Ureter (tissue), 1 donor: ENCODE data around the gene SDK1. TPM values are rescaled to one million over a fixed set of nuclear protein-coding genes. Genes with fewer than 3 reads are reported as not detected.
"Not testable (repeated sequence)": the region's sequence is repeated elsewhere in the genome, so short reads cannot be mapped to it uniquely, and the experiment has no call there.

Experiments
- DNase-seq: peaks from one replicate; pipeline ENCODE4 v3.0.0-alpha.2; 2020; ENCODE audit warnings: low spot score
- total RNA-seq: library from RNA; stranded (reverse); gene quantifications from one replicate; pipeline ENCODE4 v1.2.4, GENCODE V29; 2023
- donor health status: DM: yes; HTN: yes; CAD: no.

The SDK1 gene
- total RNA-seq, 1 donor from 2014 or later = 27.3 TPM

DNA sequence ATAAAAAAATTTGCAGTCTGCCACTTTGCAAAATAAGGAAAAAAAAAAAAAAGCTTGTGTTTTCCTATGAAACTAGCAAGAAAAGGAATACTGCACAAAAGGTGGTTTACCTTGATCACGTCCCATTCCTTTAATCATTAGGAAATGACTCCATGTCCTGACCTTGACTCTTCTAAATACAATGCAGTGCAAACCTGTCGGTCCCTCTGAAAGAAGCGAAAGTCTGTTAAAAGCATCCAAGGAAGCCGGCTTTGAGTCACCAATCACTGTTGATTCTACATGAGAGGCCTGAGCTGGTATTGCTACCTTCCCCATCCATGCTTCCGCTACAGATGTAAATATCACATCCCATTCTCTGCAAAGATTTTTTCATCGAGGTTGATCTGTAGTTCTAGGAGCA is 652.1 kb downstream of the SDK1 start:
- DNase-seq = no peak

DNA sequence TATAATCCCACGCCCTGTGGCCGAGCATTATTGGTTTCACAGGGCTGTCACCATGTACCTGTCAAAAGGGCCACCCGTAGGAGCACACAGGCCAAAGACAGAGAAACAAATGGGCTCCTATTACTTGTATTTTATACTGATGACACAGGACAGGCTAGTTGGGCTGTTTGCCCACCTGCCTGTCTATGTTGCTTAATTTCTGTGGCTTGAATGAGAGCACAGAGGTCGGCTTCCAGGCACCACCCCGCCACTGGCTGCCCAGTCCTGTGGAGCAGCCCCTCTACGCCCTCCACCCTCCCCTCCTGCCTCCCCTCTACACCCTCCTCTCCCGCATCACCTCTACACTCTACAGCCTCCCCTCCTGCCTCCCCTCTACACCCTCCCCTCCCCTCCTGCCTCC is 652.9 kb downstream of the SDK1 start:
- no peak for DNase-seq

DNA sequence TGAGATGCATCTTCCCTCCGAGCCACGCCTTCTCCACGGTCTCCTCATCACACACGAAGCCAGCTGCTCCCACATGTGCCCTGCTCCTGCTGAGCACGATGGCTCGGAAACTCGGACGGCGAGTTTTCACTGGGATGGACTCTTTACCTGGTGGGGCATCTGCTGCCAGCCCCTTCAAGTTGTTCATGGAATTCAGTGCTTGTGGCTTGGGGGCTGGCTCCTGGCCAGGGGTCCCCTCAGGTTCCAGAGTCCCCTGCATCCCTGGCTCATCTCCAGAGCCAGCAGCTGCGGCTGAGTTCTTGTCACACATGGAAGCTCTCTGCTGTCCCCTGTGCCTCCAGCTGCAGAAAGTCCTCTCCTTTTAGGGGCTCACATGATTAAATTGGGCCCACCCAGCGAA is 654.0 kb downstream of the SDK1 start:
- no peak for DNase-seq

DNA sequence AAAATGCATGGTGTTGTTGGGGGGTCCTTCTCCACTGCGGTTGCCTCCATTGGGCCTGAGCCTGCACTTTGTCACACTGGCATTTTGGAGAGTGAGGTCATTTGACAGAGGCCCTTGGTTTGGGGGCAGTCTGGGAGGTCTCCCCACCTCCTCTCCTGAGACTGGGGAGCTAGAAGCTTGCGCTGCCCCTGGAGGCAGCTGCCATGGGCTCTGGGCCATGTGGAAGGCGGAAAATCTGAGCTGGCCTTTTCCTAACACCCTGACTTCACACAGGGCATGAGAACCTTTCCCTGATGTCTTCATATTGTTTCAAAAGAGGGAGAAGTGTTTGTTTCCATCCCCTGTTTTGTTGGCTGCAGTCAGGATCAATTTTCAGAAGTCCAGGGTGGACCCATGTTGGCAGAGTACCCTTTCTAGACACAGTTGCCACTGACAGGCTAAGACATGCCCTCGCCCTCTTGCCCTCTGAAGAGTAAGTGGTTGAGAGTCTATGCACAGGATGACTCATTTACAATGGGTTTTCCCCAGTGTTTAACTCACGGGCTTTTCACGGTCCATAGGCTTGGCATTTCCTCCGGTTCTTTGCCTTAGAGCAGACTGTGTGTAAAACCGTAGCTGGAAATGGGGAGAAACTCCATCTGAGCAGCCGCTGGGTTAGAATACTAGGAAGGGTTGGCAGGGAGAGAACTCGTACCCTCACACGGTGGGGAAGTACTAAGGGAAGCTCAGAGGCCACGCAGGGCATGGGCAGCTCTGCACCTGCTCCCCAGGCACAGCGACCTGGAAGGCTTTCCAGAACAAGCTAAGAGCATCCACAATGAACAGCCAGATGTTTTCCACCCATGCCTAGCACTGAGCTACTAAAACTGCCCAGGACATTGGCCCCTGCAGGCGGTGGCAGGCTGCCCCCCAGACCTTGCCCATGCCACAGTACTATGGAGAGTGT is 655.0 kb downstream of the SDK1 start:
- peak; percentile 52 for DNase-seq

DNA sequence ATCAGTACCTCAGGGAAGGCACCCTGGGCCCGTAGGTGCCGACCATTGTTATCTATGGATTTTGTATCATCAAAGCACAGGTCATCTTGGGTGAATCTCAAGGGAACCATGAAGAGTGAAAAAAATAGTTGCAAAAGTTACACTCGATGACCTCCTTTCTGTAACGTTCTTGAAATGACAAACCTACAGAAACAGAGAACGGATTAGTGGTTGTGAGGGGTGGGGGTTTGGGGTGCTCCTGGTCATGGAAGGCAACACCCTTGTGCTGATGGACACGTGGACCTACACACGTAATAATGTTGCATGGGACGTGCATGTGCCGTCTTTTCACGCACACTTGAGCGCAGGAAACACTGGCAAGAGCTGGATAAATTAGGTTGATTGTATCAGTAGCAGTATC is 655.9 kb downstream of the SDK1 start:
- no peak for DNase-seq

DNA sequence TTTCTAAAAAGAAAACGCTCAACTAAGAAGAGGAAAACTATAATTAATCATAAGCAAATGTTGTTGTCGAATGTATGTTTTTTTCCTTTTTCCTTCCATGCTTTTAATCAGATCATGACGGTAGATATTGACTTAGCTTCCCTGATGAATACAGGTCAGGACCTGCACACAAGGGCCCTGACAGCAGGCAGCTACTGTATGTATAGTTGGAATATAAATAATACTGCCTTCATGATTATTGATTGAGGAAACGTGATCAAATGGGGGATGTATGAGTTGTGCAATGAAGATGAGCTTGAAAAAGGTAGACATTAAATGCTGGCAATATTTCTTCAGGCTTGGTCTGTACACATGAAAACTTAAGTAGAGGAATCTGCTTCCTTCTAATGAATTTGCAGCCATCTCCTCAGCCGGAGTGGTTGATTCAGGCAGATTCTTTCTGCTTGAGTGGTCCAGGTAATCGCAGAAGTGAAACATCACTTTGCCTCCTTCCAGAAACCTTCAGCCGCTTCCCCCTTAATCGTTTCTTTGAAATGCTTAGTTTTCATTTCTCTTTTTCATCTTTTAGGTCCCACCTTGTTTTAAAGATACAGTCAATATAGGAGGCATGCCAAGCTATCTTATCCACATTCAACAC is 656.5 kb downstream of the SDK1 start:
- no peak for DNase-seq

DNA sequence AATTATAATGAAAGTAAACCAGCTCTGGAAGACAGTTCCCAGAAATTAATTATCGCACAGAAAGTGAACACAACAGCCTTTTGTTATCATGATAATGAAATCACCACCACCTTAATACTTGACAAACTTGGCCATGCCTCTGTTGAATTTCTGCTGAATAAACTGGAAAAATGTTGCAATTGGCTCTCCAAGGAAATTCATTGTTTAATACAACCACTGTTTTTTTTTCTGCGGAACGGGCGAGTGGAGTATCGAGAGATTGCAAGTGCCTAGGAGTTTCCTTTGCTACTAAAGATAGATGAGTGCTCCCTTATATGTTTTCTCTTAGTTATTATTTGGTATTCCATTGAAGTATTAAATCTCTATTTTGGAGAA is 657.0 kb downstream of the SDK1 start:
- no peak for DNase-seq

DNA sequence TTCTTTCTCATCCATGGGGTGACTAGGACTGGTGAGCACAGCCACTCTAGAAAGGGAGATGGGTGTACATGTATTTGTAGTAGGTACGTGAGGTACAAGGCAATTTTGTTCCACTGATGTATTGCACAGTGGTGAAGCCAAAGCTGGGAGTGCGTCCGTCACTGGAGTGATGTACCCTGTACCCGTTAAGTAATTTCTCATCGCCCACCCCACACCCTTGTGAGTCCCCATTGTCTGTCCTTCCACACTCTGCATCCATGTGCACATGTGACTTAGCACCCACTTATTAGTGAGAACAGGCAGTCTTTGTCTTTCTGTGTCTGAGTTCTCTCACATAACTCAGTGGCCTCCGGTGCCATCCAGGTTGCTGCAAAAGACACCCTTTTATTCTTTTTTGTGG is 658.3 kb downstream of the SDK1 start:
- no peak for DNase-seq

DNA sequence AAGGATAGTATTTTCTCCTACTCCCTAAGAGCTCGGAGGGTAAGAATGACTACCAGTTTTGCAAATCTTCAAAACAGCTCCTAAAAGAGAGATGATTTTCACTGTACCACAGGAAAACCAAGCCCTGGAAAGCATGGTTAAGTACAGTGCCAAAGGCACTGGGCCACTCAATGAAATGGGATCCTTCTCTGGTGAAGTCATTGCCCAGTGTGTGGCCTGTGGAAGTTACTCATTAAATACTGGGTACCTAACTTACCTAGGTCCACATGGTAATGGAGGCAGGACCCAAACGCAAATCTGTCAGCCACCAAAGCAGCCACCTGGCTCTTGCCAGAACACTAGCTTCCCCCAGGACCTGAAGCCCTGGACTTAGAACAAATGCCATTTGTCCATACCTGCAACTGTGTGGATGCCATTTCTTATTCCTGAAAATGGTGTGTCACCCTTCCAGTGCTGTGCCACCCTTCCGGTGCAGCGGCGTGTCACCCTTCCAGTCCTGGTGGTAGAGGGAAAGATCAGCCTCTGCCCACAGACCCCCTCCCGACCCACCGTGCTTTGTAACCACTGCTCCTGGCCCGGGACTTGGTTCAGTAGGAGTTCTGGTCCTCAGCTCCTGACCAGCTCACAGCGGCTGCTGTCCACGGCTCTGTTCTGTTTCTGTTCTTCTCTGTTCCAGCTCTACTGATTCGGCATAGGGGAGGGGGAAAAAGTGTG is 659.2 kb downstream of the SDK1 start:
- no peak for DNase-seq

DNA sequence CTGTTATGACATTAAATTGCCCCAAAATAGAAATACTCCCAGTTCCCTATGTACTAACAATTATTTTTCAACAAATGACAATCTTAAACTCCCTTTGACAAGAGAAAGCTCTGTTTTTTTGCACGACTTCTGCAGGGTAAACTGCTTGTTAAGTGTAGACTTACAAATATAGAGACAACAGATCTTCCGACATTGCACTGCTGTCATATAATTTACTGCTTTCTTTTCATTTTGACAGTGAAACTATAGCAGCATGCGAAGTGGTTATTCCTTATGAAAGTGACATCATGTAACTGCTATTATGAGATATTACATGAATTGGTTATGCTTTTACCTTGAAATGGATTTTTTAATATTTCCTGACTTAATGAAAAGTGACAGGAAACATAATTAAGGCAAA is 659.9 kb downstream of the SDK1 start:
- no peak for DNase-seq

DNA sequence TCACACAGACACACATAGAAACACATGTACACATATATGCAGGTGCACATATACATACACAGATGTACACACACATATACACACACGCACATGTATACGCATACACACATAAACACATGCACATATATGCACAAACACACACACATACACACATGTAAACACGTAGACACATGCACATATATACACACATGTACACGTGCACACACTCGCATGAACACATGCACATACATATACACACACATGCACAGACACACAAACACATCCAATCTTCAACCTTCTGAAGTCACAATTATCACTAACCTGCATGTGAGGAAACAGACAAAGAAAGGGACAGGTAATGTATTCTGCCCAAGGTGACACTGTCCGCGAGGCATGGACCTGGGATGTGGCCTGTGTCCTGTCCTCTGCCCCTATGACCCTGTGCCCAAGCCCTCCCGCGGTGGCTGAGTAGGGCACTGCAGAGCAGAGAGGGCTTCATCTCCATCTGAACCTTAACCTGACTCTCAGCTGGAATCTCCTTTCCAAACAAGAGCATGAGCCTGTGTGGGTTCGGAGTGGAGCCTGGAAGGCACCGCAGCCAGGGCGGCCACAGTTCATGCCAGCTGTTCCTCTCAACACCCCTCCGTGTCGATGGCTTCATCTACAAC is 660.9 kb downstream of the SDK1 start:
- no peak for DNase-seq

DNA sequence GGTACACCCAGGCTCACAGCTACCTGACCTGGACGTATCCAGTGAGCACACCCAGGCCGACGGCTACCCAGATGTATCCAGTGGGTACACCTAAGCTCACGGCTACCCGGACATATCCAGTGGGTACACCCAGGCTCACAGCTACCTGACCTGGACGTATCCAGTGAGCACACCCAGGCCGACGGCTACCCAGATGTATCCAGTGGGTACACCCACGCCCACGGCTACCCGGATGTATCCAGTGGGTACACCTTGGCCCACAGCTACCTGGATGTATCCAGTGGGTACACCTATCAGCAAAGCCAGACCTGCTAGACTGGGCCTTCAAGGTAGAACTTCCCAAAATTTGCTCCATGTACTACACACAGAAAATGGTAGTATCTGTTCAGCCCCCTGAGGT is 662.7 kb downstream of the SDK1 start:
- DNase-seq = not testable (repeated sequence)

DNA sequence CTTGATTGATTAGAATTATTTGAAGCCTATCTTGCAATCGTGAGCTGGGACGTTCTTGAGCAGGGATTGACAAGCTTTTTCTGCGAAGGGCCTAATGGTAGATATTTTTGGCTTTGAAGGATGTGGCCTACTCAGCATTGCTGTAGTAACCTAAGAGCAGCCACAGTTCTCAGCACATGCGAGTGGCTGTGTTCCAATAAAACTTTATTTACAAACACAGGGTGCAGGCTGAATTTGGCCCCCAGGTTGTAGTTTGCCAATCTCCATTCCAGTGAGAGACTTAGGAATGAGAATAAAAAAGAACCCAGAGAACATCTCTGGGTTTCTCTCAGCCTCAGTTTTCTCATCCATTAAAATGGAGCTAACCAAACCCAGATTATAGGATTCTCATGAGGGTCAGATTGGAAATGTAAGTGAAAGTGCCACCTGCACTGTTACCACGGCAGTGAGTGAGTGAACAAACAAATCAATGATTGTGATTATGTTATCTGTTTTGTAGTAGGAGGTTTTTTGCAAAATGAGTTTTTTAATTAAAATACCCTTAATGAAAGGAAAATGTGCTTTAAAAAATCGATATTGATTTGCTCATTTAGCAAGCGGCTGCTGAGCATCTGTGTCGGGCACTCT is 664.0 kb downstream of the SDK1 start:
- no peak for DNase-seq

DNA sequence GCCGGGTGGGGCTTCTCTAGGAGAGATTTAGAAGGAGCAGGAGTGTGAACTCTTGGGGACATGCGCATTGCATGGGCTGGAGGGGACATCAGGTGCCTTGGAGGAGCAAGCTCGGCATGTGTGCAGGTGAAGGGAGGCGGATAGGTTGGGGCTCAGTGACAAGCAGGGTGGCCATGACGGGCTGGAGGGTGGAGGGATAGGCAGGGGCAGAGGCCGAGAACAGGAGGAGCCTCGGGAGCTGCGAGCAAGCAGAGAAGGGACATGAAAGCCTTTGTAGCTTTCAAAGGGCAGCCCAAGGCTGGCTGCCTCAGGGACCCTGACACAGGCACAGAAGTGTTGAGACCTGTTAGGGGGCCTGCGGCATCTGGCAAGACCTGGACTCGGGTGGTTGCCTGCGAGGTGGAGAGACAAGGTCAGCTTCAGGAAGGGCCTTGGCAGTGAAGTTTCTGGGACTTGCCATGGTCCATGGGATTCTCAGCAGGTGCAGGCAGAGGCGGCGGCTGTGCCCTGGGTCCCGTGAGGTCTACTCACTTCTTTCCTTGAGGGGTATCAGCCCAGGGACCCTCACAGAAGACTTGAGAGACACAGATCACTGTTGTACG is 664.8 kb downstream of the SDK1 start:
- no peak for DNase-seq

DNA sequence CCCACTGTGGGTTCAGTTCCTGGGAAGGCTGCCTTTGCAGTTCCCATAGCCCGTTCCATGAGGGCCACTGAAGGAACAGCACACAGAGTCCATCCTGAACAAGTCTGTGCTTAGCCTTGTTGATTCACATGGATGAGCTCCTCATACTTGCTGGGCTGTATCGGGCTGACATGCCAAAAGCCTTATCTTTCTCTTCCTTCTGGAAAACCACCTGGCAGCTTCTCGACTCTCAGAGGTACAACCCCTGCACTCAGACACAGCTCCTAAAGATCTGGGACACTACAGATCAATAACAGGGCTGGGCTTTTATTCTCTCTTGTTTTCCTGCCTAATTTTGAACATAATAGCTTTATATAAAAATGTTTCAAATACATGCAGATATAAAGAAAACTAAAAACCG is 667.2 kb downstream of the SDK1 start:
- DNase-seq = no peak

DNA sequence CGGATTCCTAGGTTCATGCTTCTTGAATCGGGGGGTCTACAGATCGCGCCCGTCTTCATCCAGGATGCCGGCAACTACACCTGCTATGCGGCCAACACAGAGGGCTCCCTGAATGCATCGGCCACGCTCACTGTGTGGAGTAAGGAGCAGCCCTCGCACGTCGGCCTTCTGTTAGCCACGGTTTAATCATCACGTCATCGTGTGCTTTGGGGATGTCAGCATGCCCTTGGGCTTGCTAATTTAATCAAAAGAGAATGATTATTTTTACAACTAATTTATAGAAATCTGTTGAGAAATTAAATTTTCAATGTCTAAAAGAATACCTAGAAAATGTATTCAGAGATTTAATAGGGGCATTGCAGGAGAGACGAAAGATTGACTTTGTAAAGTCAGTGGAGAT is 668.2 kb downstream of the SDK1 start:
- DNase-seq = no peak

DNA sequence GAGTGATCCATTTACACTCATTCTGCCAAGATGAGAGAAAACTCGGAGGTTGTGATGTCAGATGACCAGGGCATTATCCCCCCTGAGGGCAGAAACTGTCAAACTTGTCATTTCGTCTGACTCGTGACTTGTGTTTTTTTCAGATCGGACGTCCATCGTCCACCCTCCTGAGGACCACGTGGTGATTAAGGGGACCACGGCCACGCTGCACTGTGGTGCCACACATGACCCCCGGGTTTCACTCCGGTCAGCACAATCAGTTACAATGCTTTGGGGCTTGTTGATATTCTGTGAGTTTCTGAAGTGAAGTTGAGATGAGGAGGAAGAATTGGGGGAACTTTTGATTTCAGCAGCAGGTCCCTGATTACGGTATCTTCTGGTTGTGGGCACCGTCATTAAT is 670.3 kb downstream of the SDK1 start:
- no peak for DNase-seq

DNA sequence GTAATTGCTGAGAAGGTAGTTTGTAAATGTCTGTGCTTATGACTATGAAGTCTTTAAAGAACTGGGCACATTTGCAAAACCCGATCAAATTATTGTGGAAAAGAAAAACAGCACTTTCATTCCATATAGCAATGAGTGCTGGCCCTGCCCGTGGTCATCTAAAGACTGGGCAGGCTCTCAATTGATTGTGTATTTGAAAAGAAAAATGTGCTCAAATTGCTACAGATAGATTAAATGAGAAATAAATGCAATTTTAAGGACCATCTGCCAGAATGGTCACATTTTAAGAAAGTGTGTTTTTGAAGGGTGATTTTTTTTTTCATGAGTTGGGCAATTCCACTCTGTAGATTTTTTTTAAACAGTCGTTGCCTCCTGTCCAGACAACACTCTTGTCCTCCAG is 672.2 kb downstream of the SDK1 start:
- DNase-seq = no peak

DNA sequence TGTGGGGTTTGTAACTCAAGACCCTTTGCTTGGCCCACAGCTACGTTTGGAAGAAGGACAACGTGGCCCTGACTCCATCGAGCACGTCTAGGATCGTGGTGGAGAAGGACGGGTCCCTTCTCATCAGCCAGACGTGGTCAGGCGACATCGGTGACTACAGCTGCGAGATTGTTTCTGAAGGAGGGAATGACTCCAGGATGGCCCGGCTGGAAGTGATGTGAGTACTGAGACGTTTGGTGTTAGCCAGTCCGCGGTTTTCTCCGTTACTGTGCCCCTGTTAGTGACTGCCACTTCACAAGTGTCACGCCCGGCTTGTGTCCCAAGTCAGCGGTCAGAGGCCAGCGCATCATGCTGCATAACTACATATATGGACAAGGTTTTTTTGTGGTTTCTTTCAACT is 673.3 kb downstream of the SDK1 start:
- no peak for DNase-seq

DNA sequence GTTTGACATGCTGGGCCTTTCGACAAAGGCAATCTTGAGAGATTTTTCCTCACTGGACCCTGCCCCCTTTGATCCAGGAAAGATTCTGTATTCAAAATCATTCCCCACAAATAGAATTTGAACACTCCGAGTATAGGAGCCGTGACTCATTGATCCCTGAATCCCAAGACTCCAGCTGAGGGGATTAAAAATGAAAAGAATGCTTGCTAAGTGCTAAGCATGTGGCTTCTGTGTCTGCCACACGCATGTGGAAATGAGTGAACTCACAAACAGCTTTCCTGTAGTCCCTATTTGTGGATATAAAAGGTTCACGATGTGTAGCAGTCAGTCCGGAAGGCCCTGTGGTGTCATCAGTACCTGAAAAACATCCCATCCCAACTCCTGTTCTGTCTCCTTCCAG is 674.3 kb downstream of the SDK1 start:
- no peak for DNase-seq

DNA sequence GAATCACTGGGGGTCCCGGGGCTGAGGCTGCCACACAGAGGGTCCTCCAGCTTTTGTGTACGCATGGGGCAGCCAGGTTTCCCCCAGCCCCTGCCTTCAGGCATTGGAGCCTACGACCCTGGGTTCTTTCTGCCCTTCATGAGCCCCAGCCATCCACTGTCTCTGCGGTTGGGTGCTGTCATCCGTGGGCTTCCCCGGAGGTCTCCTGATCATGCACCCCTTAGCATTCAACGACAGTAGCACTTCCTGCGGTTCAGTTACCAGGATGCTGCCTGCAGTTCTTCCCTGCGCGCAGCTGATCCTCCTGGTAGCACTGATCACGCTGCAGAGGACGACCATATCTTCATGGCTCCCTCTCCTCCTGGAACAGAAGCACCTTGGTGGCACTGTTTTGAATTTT is 676.3 kb downstream of the SDK1 start:
- DNase-seq = no peak
